ENCODE data around the gene HDAC9.

HDAC9 gene

GRCh38 chr7:18927134-18927533 lies 431.6 kb downstream of the HDAC9 start:
- ATAC-seq = peak; percentile 84

GRCh38 chr7:18936265-18936664 lies 440.7 kb downstream of the HDAC9 start:
- no peak for ATAC-seq
- TF ChIP-seq ZNF8 (CRISPR knock-in tag; IDR thresholded peaks at IDR 0.05) (no peak), BACH2 (CRISPR knock-in tag; IDR thresholded peaks at IDR 0.05; ENCODE audit: borderline replicate concordance) (no peak), RARB (CRISPR knock-in tag; IDR thresholded peaks at IDR 0.05) (no peak), GLIS3 (CRISPR knock-in tag; IDR thresholded peaks at IDR 0.05) (no peak), POU6F1 (CRISPR knock-in tag; IDR thresholded peaks at IDR 0.05; ENCODE audit: borderline replicate concordance, low read depth) (no peak), OSR1 (CRISPR knock-in tag; IDR thresholded peaks at IDR 0.05) (no peak), ISL1 (CRISPR knock-in tag; IDR thresholded peaks at IDR 0.05) (no peak), CSRNP3 (CRISPR knock-in tag; IDR thresholded peaks at IDR 0.05) (no peak), TOX (CRISPR knock-in tag; IDR thresholded peaks at IDR 0.05; ENCODE audit: borderline replicate concordance) (no peak), ESRRG (CRISPR knock-in tag; IDR thresholded peaks at IDR 0.05) (no peak), SNAI2 (CRISPR knock-in tag; IDR thresholded peaks at IDR 0.05) (no peak), CSDC2 (CRISPR knock-in tag; IDR thresholded peaks at IDR 0.05) (no peak), TCF4 (CRISPR knock-in tag; IDR thresholded peaks at IDR 0.05; ENCODE audit: borderline replicate concordance) (no peak)

More at GRCh38 chr7:18927134-18927533, 431.6 kb downstream of the HDAC9 start:
- TF ChIP-seq GLIS3 (CRISPR knock-in tag; IDR thresholded peaks at IDR 0.05) (no peak), CSRNP3 (CRISPR knock-in tag; IDR thresholded peaks at IDR 0.05) (no peak), BACH2 (CRISPR knock-in tag; IDR thresholded peaks at IDR 0.05; ENCODE audit: borderline replicate concordance) (no peak), ZNF70 (CRISPR knock-in tag; IDR thresholded peaks at IDR 0.05) (no peak), OSR1 (CRISPR knock-in tag; IDR thresholded peaks at IDR 0.05) (no peak), ISL1 (CRISPR knock-in tag; IDR thresholded peaks at IDR 0.05) (no peak), PATZ1 (CRISPR knock-in tag; IDR thresholded peaks at IDR 0.05; ENCODE audit: borderline replicate concordance) (no peak), TOX (CRISPR knock-in tag; IDR thresholded peaks at IDR 0.05; ENCODE audit: borderline replicate concordance) (no peak), TSHZ2 (CRISPR knock-in tag; IDR thresholded peaks at IDR 0.05) (no peak), ZNF8 (CRISPR knock-in tag; IDR thresholded peaks at IDR 0.05) (no peak), SNAI2 (CRISPR knock-in tag; IDR thresholded peaks at IDR 0.05) (no peak), ESRRG (CRISPR knock-in tag; IDR thresholded peaks at IDR 0.05) (no peak), TCF4 (CRISPR knock-in tag; IDR thresholded peaks at IDR 0.05; ENCODE audit: borderline replicate concordance) (no peak), ZC3H10 (CRISPR knock-in tag; IDR thresholded peaks at IDR 0.05) (no peak), ZNF565 (CRISPR knock-in tag; conservative IDR thresholded peaks at IDR 0.05; ENCODE audit: low read depth) (no peak), ZFP30 (CRISPR knock-in tag; IDR thresholded peaks at IDR 0.05) (no peak), CREB5 (CRISPR knock-in tag; IDR thresholded peaks at IDR 0.05; ENCODE audit: low read depth) (no peak)

Data from SK-N-SH treated with all-trans-retinoic acid at 6 μM for 48 hours (cell line).